Upper lobe of right lung (tissue), 1 donor: ENCODE results near the gene INSC. TPM values are rescaled to one million over a fixed set of nuclear protein-coding genes. Genes with fewer than 3 reads are reported as not detected.

Experiments
- ATAC-seq: fragments of 200-7000 bp; cut with Tn5 transposase; one replicate; pipeline ENCODE4 v1.9.1; 2020; ENCODE audit warnings: mild to moderate bottlenecking, moderate library complexity
- DNase-seq: peaks from one replicate; pipeline ENCODE4 v3.0.0-alpha.2; 2020
- H3K27ac ChIP-seq: fragments of 200-600 bp; one replicate; pipeline ENCODE4 v1.8.0; 2022
- H3K27me3 ChIP-seq: fragments of 200-600 bp; one replicate; pipeline ENCODE4 v1.8.0; 2022; ENCODE audit warnings: mild to moderate bottlenecking
- H3K36me3 ChIP-seq: fragments of 200-600 bp; one replicate; pipeline ENCODE4 v1.8.0; 2022
- H3K4me1 ChIP-seq: fragments of 200-600 bp; one replicate; pipeline ENCODE4 v1.8.0; 2022
- H3K4me3 ChIP-seq: fragments of 200-600 bp; one replicate; pipeline ENCODE4 v1.8.0; 2022; ENCODE audit warnings: mild to moderate bottlenecking
- H3K9me3 ChIP-seq: fragments of 200-600 bp; one replicate; pipeline ENCODE4 v1.8.0; 2022
- CTCF ChIP-seq: fragments of 200-600 bp; IDR thresholded peaks from one replicate; pipeline ENCODE4 v1.8.0; 2022; ENCODE audit warnings: antibody characterized with exemption
- intact Hi-C: fragments of 100-400 bp; cut with DNase I; formaldehyde crosslinking; loops from one replicate; pipeline ENCODE4 v1.11.0; 2022
- total RNA-seq: library from RNA; stranded (reverse); fragmentation: NEBNext Ultra II Directional; extraction: Animal tissue kit (Norgen Biotek cat#: 25700); gene quantifications from one replicate; pipeline ENCODE4 v1.2.1, GENCODE V29; 2021
- donor health status: DM: no; HTN: yes; CAD: no; lungs with severe emphysema.

The INSC gene
- total RNA-seq, 1 donor from 2014 or later = 0.96 TPM

- no peak overlapping the region for H3K4me3 ChIP-seq
- H3K36me3 ChIP-seq = no peaks in the 10 kb centered on the region
- no peaks in the 10 kb centered on the region for H3K27me3 ChIP-seq
- intact Hi-C loops = no loop called here
- no peak for TF ChIP-seq CTCF
- H3K9me3 ChIP-seq = no peaks in the 10 kb centered on the region
- H3K4me1 ChIP-seq = no peaks in the 10 kb centered on the region
- no peak for DNase-seq
- no peak overlapping the region for H3K27ac ChIP-seq
- no peak for ATAC-seq
These were observed 163.4 kb downstream of the INSC start for GRCh38 chr11:15278128-15278527.

DNA sequence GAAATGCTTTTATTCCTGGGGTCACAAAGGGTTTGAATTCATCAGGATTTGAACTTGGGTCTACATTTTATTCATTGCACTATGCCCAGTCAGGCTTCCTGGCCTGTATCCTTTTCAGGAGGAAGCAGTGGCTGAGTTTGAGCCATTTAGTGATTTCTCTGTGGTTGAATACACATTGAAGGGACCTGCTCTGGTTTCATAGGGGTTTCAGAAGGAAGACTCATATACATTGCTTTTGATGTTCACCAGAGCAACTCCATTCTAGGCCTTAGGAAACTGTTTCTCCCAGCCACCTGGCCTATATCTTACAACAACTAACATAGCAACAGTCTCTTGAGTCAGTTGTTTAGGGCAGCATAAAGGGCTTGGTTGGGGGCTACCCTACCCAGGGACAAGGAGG is 165.7 kb downstream of the INSC start:
- Histone ChIP-seq H3K27me3 (no peaks in the 10 kb centered on the region), H3K9me3 (no peaks in the 10 kb centered on the region), H3K4me3 (no peak overlapping the region), H3K27ac (no peak overlapping the region), H3K4me1 (no peaks in the 10 kb centered on the region), H3K36me3 (no peaks in the 10 kb centered on the region)
- TF ChIP-seq CTCF = no peak
- no peak for DNase-seq
- intact Hi-C loops = no loop called here
- ATAC-seq = no peak

DNA sequence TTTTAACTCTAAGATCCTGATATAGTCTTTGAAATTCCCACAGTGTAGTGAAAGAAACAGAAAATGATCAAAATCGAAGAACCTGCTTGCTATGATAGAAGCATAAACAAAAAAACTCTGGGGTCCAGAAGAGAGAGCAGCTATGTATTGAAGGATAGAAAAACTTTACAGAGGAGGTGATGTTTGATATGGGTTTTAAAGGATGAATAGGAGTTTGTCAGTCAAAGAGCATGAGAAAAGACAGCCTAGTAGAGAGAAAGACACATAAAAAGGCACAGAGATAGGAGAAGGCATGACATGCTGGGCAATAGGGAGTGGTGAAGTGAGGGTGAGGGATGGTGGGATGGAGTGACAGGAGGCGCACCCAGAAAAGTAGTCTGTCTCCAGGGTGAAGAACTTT is 168.0 kb downstream of the INSC start:
- Histone ChIP-seq H3K4me3 (no peak overlapping the region), H3K27ac (no peak overlapping the region), H3K9me3 (no peaks in the 10 kb centered on the region), H3K27me3 (no peaks in the 10 kb centered on the region), H3K36me3 (no peaks in the 10 kb centered on the region), H3K4me1 (no peaks in the 10 kb centered on the region)
- no peak for TF ChIP-seq CTCF
- no peak for DNase-seq
- no peak for ATAC-seq
- intact Hi-C loops = no loop called here

DNA sequence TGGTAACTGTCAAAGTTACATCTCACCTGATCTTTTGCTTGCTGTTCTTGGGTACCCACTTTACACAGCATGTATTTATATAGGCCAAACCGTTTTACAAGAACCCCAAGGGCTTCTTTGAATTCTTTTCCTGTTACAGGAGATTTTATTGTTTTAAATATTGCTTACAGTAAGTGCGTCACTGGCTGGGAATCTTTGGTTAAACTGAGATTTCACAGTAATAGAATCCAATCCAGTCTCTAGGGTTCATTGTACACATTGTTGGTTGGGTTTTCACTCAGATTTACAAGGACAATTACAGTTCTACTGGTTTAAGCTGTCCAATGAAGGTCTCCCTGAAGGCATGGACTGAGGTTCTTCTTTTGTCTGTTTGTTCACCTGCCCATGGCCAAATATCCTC is 171.7 kb downstream of the INSC start:
- DNase-seq = no peak
- ATAC-seq = no peak
- Histone ChIP-seq H3K9me3 (no peaks in the 10 kb centered on the region), H3K36me3 (no peaks in the 10 kb centered on the region), H3K27ac (no peak overlapping the region), H3K27me3 (no peaks in the 10 kb centered on the region), H3K4me1 (no peaks in the 10 kb centered on the region), H3K4me3 (no peak overlapping the region)
- TF ChIP-seq CTCF = no peak
- intact Hi-C loops = no loop called here

GRCh38 chr11:15288863-15289262 is 174.1 kb downstream of the INSC start:
- TF ChIP-seq CTCF = no peak
- H3K27ac ChIP-seq = no peak overlapping the region
- DNase-seq (no peak), ATAC-seq (no peak)
- H3K36me3 ChIP-seq = no peaks in the 10 kb centered on the region
- H3K4me1 ChIP-seq = no peaks in the 10 kb centered on the region
- no peak overlapping the region for H3K4me3 ChIP-seq
- H3K27me3 ChIP-seq = no peaks in the 10 kb centered on the region
- intact Hi-C loops = no loop called here
- no peaks in the 10 kb centered on the region for H3K9me3 ChIP-seq

GRCh38 chr11:15289723-15290122 is 175.0 kb downstream of the INSC start:
- H3K27me3 ChIP-seq = no peaks in the 10 kb centered on the region
- H3K9me3 ChIP-seq = no peaks in the 10 kb centered on the region
- no peak overlapping the region for H3K4me3 ChIP-seq
- ATAC-seq (peak; percentile 21), DNase-seq (no peak)
- TF ChIP-seq CTCF = no peak
- intact Hi-C loops = no loop called here
- H3K27ac ChIP-seq = no peak overlapping the region
- H3K4me1 ChIP-seq = no peaks in the 10 kb centered on the region
- no peaks in the 10 kb centered on the region for H3K36me3 ChIP-seq
